IPS-NIHi11 (cell line): ENCODE results near the gene CYP4F22.
"Not testable (repeated sequence)": the region's sequence is repeated elsewhere in the genome, so short reads cannot be mapped to it uniquely, and the experiment has no call there.

Experiments used
- DNase-seq: peaks from one replicate; pipeline ENCODE4 v3.0.0; 2012; ENCODE audit warnings: mixed read lengths, low spot score

CYP4F22 gene

GRCh38 chr19:15495151-15495550 is 13.2 kb upstream of the CYP4F22 start:
- DNase-seq: no peak

- no peak for DNase-seq
These were observed 10.0 kb upstream of the CYP4F22 start for GRCh38 chr19:15498156-15498858.

GRCh38 chr19:15498910-15499309 is 9.4 kb upstream of the CYP4F22 start:
- no peak for DNase-seq

GRCh38 chr19:15501596-15501995 is 6.7 kb upstream of the CYP4F22 start:
- DNase-seq: no peak

GRCh38 chr19:15502264-15502663 is 6.1 kb upstream of the CYP4F22 start:
- no peak for DNase-seq

- DNase-seq: no peak
These were observed 2.2 kb upstream of the CYP4F22 start for GRCh38 chr19:15506074-15506571.

GRCh38 chr19:15507068-15508034 is 974 bp upstream of the CYP4F22 start:
- no peak for DNase-seq

- no peak for DNase-seq
These were observed 3.5 kb downstream of the CYP4F22 start for GRCh38 chr19:15511671-15512424.

- DNase-seq: not testable (repeated sequence)
These were observed 6.9 kb downstream of the CYP4F22 start for GRCh38 chr19:15515227-15515625.

GRCh38 chr19:15516363-15516762 is 8.0 kb downstream of the CYP4F22 start:
- no peak for DNase-seq

GRCh38 chr19:15517778-15518177 is 9.5 kb downstream of the CYP4F22 start:
- no peak for DNase-seq

GRCh38 chr19:15519433-15519976 is 11.2 kb downstream of the CYP4F22 start:
- DNase-seq: no peak

GRCh38 chr19:15524781-15525180 is 16.5 kb downstream of the CYP4F22 start:
- no peak for DNase-seq

GRCh38 chr19:15525291-15525690 is 17.0 kb downstream of the CYP4F22 start:
- DNase-seq: no peak

GRCh38 chr19:15526408-15526807 is 18.1 kb downstream of the CYP4F22 start:
- no peak for DNase-seq

GRCh38 chr19:15527705-15528104 is 19.4 kb downstream of the CYP4F22 start:
- no peak for DNase-seq

- no peak for DNase-seq
These were observed 21.5 kb downstream of the CYP4F22 start for GRCh38 chr19:15529774-15530372.

GRCh38 chr19:15532779-15533521 is 24.6 kb downstream of the CYP4F22 start:
- no peak for DNase-seq

- not testable (repeated sequence) for DNase-seq
These were observed 25.2 kb downstream of the CYP4F22 start for GRCh38 chr19:15533522-15533830.

GRCh38 chr19:15534957-15535864 is 26.9 kb downstream of the CYP4F22 start:
- no peak for DNase-seq
